Measurements from ENCODE around the gene RNF121. TPM values are rescaled to one million over a fixed set of nuclear protein-coding genes. Genes with fewer than 3 reads are reported as not detected.
"Not testable (repeated sequence)": the region's sequence is repeated elsewhere in the genome, so short reads cannot be mapped to it uniquely, and the experiment has no call there.

RNF121 gene
- polyA plus RNA-seq (ENCODE audit: insufficient read length in 10 of 10) = 10 to 100 TPM; 24.1 to 33.1 (median 27.5) TPM
- long read RNA-seq, donor 1, partial matches to known transcripts = 0 of 5 reads
- long read RNA-seq, donor 1, other reads (novel, unspliced or antisense) = 0 of 5 reads
- long read RNA-seq, donor 2, partial matches to known transcripts = 0 of 1 reads
- long read RNA-seq, donor 2, other reads (novel, unspliced or antisense) = 0 of 1 reads
- long read RNA-seq, donor 3 = 0 reads
- long read RNA-seq, donor 4, partial matches to known transcripts = 0 of 1 reads
- long read RNA-seq, donor 4, other reads (novel, unspliced or antisense) = 0 of 1 reads
- long read RNA-seq, donor 5, partial matches to known transcripts = 0 of 3 reads
- long read RNA-seq, donor 5, other reads (novel, unspliced or antisense) = 0 of 3 reads
- long read RNA-seq, donor 6, partial matches to known transcripts = 0 of 6 reads
- long read RNA-seq, donor 6, other reads (novel, unspliced or antisense) = 0 of 6 reads
- long read RNA-seq, donor 7, transcript RNF121-201 (9 exons, 2,625 nt) = major isoform, 6 of 9 reads
- long read RNA-seq, donor 7, partial matches to known transcripts = 0 of 9 reads
- long read RNA-seq, donor 7, other reads (novel, unspliced or antisense) = 0 of 9 reads
- long read RNA-seq, donor 8, partial matches to known transcripts = 0 of 3 reads
- long read RNA-seq, donor 8, other reads (novel, unspliced or antisense) = 0 of 3 reads
- long read RNA-seq, donor 9 = 0 reads

GRCh38 chr11:71928737-71929443 is at the start of gene RNF121:
Gene RNF121 (plus strand): TSS chr11:71929046. CDS start chr11:71929062, 16 bp downstream.
- peak; percentile 96 to 99 (median 97) for DNase-seq

GRCh38 chr11:71885806-71886205 is 43.0 kb upstream of the RNF121 start:
- not testable (repeated sequence) for DNase-seq

- DNase-seq = not testable (repeated sequence)
Measured at GRCh38 chr11:71888335-71889010, 40.4 kb upstream of the RNF121 start.

- DNase-seq = not testable (repeated sequence)
Measured at GRCh38 chr11:71889181-71889872, 39.5 kb upstream of the RNF121 start.

GRCh38 chr11:71895961-71896360 is 32.9 kb upstream of the RNF121 start:
- DNase-seq = no peak

- peak in 2 of 3 donors; percentile 2 to 47 for DNase-seq
Measured at GRCh38 chr11:71901137-71901536, 27.7 kb upstream of the RNF121 start.

GRCh38 chr11:71908218-71908617 is 20.6 kb upstream of the RNF121 start:
- no peak for DNase-seq

- not testable (repeated sequence) for DNase-seq
Measured at GRCh38 chr11:71910775-71911174, 18.1 kb upstream of the RNF121 start.

- not testable (repeated sequence) for DNase-seq
Measured at GRCh38 chr11:71911321-71911985, 17.4 kb upstream of the RNF121 start.

GRCh38 chr11:71911986-71912340 is 16.9 kb upstream of the RNF121 start:
- DNase-seq = not testable (repeated sequence)

- peak in 1 of 3 donors; percentile 76 for DNase-seq
Measured at GRCh38 chr11:71913756-71914526, 14.9 kb upstream of the RNF121 start.

GRCh38 chr11:71914617-71915189 is 14.1 kb upstream of the RNF121 start:
- no peak for DNase-seq

GRCh38 chr11:71917646-71918140 is 11.2 kb upstream of the RNF121 start:
- no peak for DNase-seq

- DNase-seq = peak in 1 of 3 donors; percentile 6
Measured at GRCh38 chr11:71927820-71928736, 768 bp upstream of the RNF121 start, which contains the start of gene XNDC1N. Gene XNDC1N (minus strand): TSS chr11:71928594. CDS start chr11:71923353, 5,241 bp downstream.

GRCh38 chr11:71929491-71929890 is 645 bp downstream of the RNF121 start:
- no peak for DNase-seq

GRCh38 chr11:71930556-71931244 is 1.9 kb downstream of the RNF121 start:
- no peak for DNase-seq

- no peak for DNase-seq
Measured at GRCh38 chr11:71931245-71931602, 2.4 kb downstream of the RNF121 start.
